RWPE1 (cell line): ENCODE results near the gene WIF1.

Source experiments
- CTCF ChIA-PET: fragments of 350-600 bp; sonication (Branson Sonifier 250); formaldehyde crosslinking; extraction: SDS; loops from one replicate; lab custom pipeline; 2021; lab: Yijun Ruan, JAX
- POLR2A ChIA-PET: fragments of 400-600 bp; formaldehyde crosslinking; extraction: SDS; loops from one replicate; lab custom pipeline; 2020; ENCODE audit warnings: antibody characterized with exemption; ENCODE audit not compliant: low non-redundant PET; lab: Yijun Ruan, JAX
- DNase-seq: peaks from one replicate; pipeline ENCODE4 v3.0.0; 2012; ENCODE audit warnings: low spot score
- H3K27ac ChIP-seq: fragments of 450-650 bp; 2 replicates; pipeline ENCODE4 v1.5.1; 2017
- CTCF ChIP-seq: fragments of 450-650 bp; conservative IDR thresholded peaks from 2 replicates; pipeline ENCODE4 v1.5.1; 2017; ENCODE audit warnings: low read depth, mild to moderate bottlenecking

The WIF1 gene

DNA sequence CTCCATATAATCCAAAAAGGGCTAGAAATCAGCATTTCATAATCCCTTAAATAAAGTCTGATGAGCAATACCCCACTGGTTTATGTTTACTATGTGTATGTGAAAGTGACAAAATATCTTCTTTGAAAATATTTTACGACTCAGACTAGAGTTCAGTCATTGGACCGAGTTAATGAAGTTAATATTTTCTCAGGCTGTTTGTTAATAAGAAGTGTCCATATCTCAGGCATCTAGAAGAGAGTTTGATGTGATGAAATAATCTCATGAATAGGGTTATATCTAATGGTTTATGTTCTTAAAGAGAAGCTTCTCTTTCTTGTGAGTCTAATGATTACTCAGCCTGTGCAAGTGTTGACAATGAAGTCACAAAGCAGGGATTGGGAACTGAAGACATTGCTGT lies 51.8 kb downstream of the WIF1 start:
- POLR2A ChIA-PET, result no interaction called here
- H3K27ac ChIP-seq, result no peak overlapping the region
- CTCF ChIA-PET, result no interaction called here
- DNase-seq, result no peak
- no peak for TF ChIP-seq CTCF

DNA sequence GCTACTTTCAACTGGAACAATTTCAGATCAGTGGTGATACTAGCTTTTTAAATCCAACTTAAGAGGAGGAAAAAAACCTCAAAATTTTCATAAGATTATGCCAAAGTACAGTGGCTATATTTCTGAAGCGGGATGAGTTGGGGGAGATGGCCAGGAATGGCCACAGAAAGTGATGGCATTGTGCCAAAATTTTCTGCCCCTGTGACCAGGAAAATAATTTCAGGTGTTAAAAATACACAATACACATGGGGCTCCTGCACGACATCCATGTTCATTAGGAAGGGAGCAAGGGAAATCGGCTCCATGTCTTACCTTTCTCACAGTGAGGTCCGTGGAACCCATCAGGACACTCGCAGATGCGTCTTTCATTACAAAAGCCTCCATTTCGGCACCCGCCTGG lies 53.7 kb downstream of the WIF1 start:
- ChIA-PET POLR2A (no interaction called here), CTCF (no interaction called here)
- no peak for TF ChIP-seq CTCF
- no peak for DNase-seq
- H3K27ac ChIP-seq, result no peak overlapping the region

GRCh38 chr12:65055859-65056258 lies 65.2 kb downstream of the WIF1 start:
- ChIA-PET POLR2A (no interaction called here), CTCF (no interaction called here)
- H3K27ac ChIP-seq, result no peak overlapping the region
- DNase-seq, result no peak
- TF ChIP-seq CTCF, result no peak

DNA sequence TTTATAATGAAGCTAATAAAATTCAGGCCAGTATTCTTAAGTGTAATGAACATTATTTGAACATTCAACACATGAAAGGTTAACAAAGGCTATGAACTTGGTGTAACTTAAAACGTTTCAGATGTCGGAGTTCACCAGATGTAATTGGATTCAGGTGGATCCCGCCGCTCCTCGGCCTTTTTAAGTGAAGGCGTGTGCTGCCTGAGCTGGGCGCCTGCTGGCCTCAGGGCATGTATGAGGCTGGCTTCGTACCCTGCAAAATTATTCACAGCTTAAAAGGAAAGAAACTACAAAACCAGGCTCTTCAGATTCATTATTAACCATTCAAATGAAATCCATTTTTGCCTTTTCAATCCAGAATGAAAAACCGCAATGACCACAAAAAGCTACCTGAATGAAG lies 69.9 kb downstream of the WIF1 start:
- POLR2A ChIA-PET, result no interaction called here
- CTCF ChIA-PET, result no interaction called here
- no peak for DNase-seq

GRCh38 chr12:65045269-65045668 lies 75.8 kb downstream of the WIF1 start:
- ChIA-PET POLR2A (no interaction called here), CTCF (no interaction called here)
- DNase-seq, result no peak
- no peak for TF ChIP-seq CTCF
- H3K27ac ChIP-seq, result no peak overlapping the region

More for the DNA sequence above, 69.9 kb downstream of the WIF1 start:
- H3K27ac ChIP-seq, result no peak overlapping the region
- TF ChIP-seq CTCF, result no peak

GRCh38 chr12:65039301-65039700 lies 81.8 kb downstream of the WIF1 start:
- no peak overlapping the region for H3K27ac ChIP-seq
- no peak for DNase-seq
- ChIA-PET POLR2A (no interaction called here), CTCF (interaction anchor here (0.6 kb wide), 1 partner anchor 62 kb away, joined by 4 read pairs; no protein-coding TSS in a partner anchor)
- no peak for TF ChIP-seq CTCF

- no peak for DNase-seq
- POLR2A ChIA-PET, result no interaction called here
- CTCF ChIA-PET, result no interaction called here
- no peak for TF ChIP-seq CTCF
- H3K27ac ChIP-seq, result no peak overlapping the region
Observed at GRCh38 chr12:65025136-65025535, 96.0 kb downstream of the WIF1 start.
